ENCODE data around the gene CAMK2D. TPM values are rescaled to one million over a fixed set of nuclear protein-coding genes. Genes with fewer than 3 reads are reported as not detected.

Gene CAMK2D
- total RNA-seq, 1 experiment from 2014 or later: 9.0 TPM

- Histone ChIP-seq H3K4me2 (ENCODE audit: insufficient read depth, insufficient read length, low read length) (no peak overlapping the region), H3K18ac (ENCODE audit: insufficient read length, low read depth, low read length) (no peak overlapping the region), H3K27me3 (ENCODE audit: insufficient read depth, low read length) (no peaks in the 10 kb centered on the region), H3K14ac (ENCODE audit: insufficient read depth, low read length) (no peak overlapping the region), H2BK15ac (ENCODE audit: low read depth, low read length) (no peak overlapping the region), H3K23ac (ENCODE audit: insufficient read length, low read depth, low read length) (no peak overlapping the region), H2BK12ac (ENCODE audit: insufficient read length, low read depth, low read length) (no peak overlapping the region), H3K4me1 (ENCODE audit: insufficient read depth, low read length) (no peaks in the 10 kb centered on the region), H2BK120ac (ENCODE audit: low read depth, low read length, poor library complexity, severe bottlenecking) (no peak overlapping the region), H3K9ac (ENCODE audit: extremely low read depth, insufficient read length, low read length) (no peak overlapping the region), H2BK20ac (ENCODE audit: low read depth, low read length, poor library complexity, severe bottlenecking) (no peak overlapping the region), H3K27ac (ENCODE audit: insufficient read length, low read depth, low read length) (no peak overlapping the region), H3K56ac (ENCODE audit: insufficient read length, low read depth, low read length) (no peak overlapping the region), H4K8ac (replicated peaks; ENCODE audit: insufficient read length, low read depth, low read length) (no peak overlapping the region), H3K9me3 (ENCODE audit: control insufficient read depth, low read depth, low read length) (peaks cover 3% of the 10 kb centered on the region), H3K79me1 (ENCODE audit: insufficient read depth, low read depth, low read length, poor library complexity, severe bottlenecking) (no peaks in the 10 kb centered on the region), H3K4ac (ENCODE audit: low read depth, low read length) (no peak overlapping the region), H2AFZ (ENCODE audit: low read length) (no peak overlapping the region), H4K5ac (ENCODE audit: insufficient read length, low read depth, low read length) (no peak overlapping the region), H2BK5ac (ENCODE audit: insufficient read length, low read length) (no peak overlapping the region), H3K23me2 (ENCODE audit: insufficient read length, low read depth, low read length, poor library complexity, severe bottlenecking) (no peaks in the 10 kb centered on the region), H3K79me2 (ENCODE audit: insufficient read depth, low read length) (no peaks in the 10 kb centered on the region), H3T11ph (ENCODE audit: low read length) (no peak overlapping the region), H4K20me1 (ENCODE audit: control insufficient read depth, insufficient read depth, insufficient read length) (no peaks in the 10 kb centered on the region), H4K91ac (ENCODE audit: insufficient read length, low read depth, low read length) (no peak overlapping the region), H2AK5ac (ENCODE audit: insufficient read length, low read length) (no peak overlapping the region)
- H3K4me1 Mint-ChIP-seq: peaks cover 5% of the 10 kb centered on the region in 2 experiments; a peak in 2 of 4 replicates
- peaks cover 6% of the 10 kb centered on the region in 2 experiments for H3K9me3 Mint-ChIP-seq
- no peak overlapping the region for H3K4me3 Mint-ChIP-seq
- H3K27me3 Mint-ChIP-seq (ENCODE audit: low read depth): no peaks in the 10 kb centered on the region
- H3K36me3 Mint-ChIP-seq (ENCODE audit: insufficient read depth in 1 of 3, low read depth in 3 of 3): peaks cover 5 to 6% (median 6%) of the 10 kb centered on the region in 3 experiments
- no peak overlapping the region for H3K27ac Mint-ChIP-seq
- WGBS (ENCODE audit: extremely low coverage, insufficient read length, low lambda C conversion rate): no CpG with 5 or more reads among the region's 4 CpGs
- no peak for DNase-seq
- TF ChIP-seq CTCF (conservative IDR thresholded peaks at IDR 0.05): no peak
These were observed 261.1 kb downstream of the CAMK2D start for GRCh38 chr4:113500424-113500823.
